GM23248 (cell line): Measurements from ENCODE around the gene KLHL36. TPM values are rescaled to one million over a fixed set of nuclear protein-coding genes. Genes with fewer than 3 reads are reported as not detected.

Experiments used
- DNase-seq: peaks from one replicate; pipeline ENCODE4 v3.0.0-alpha.2; 2015
- H2AFZ ChIP-seq: fragments of 200-600 bp; sonication (generic); 2 replicates; pipeline ENCODE4 v1.6.1; 2016; ENCODE audit warnings: antibody characterized with exemption
- H3F3A ChIP-seq: fragments of 200-600 bp; sonication (generic); 2 replicates; pipeline ENCODE4 v1.6.1; 2016; ENCODE audit warnings: mild to moderate bottlenecking, antibody characterized with exemption, mixed run types; ENCODE audit not compliant: insufficient read depth
- H3K27ac ChIP-seq: fragments of 200-600 bp; sonication (generic); 2 replicates; pipeline ENCODE4 v1.5.1; 2016; ENCODE audit warnings: mild to moderate bottlenecking
- H3K27me3 ChIP-seq: fragments of 200-600 bp; sonication (generic); replicated peaks from 2 replicates; pipeline ENCODE4 v1.6.1; 2016; ENCODE audit warnings: mild to moderate bottlenecking; ENCODE audit not compliant: insufficient read depth
- H3K36me3 ChIP-seq: fragments of 200-600 bp; sonication (generic); 2 replicates; pipeline ENCODE4 v1.6.1; 2016; ENCODE audit warnings: low read depth, mild to moderate bottlenecking
- H3K4me1 ChIP-seq: fragments of 200-600 bp; sonication (generic); 2 replicates; pipeline ENCODE4 v1.6.1; 2016; ENCODE audit warnings: mild to moderate bottlenecking; ENCODE audit not compliant: insufficient read depth
- H3K4me2 ChIP-seq: fragments of 200-600 bp; sonication (generic); one replicate; pipeline ENCODE4 v1.6.1; 2016; ENCODE audit warnings: mild to moderate bottlenecking; ENCODE audit not compliant: unreplicated experiment
- H3K4me3 ChIP-seq: fragments of 200-600 bp; sonication (generic); 2 replicates; pipeline ENCODE4 v1.5.1; 2016; ENCODE audit warnings: mild to moderate bottlenecking
- H3K79me2 ChIP-seq: fragments of 200-600 bp; sonication (generic); 2 replicates; pipeline ENCODE4 v1.6.1; 2016; ENCODE audit warnings: mild to moderate bottlenecking; ENCODE audit not compliant: insufficient read depth
- H3K9ac ChIP-seq: fragments of 200-600 bp; sonication (generic); 2 replicates; pipeline ENCODE4 v1.6.1; 2016; ENCODE audit warnings: mild to moderate bottlenecking
- H3K9me2 ChIP-seq: fragments of 200-600 bp; sonication (generic); 2 replicates; pipeline ENCODE4 v1.6.1; 2016; ENCODE audit warnings: mixed run types, mild to moderate bottlenecking, moderate library complexity; ENCODE audit not compliant: insufficient read depth
- H3K9me3 ChIP-seq: fragments of 200-600 bp; sonication (generic); one replicate; pipeline ENCODE4 v1.6.1; 2017; ENCODE audit warnings: low read depth
- H4K20me1 ChIP-seq: fragments of 200-600 bp; sonication (generic); 2 replicates; pipeline ENCODE4 v1.6.0; 2016; ENCODE audit not compliant: insufficient read depth
- EZH2 ChIP-seq: fragments of 200-600 bp; sonication (generic); IDR thresholded peaks from 2 replicates; pipeline ENCODE4 v1.6.1; 2018; ENCODE audit warnings: antibody characterized with exemption, mild to moderate bottlenecking; ENCODE audit not compliant: insufficient read depth, poor library complexity, severe bottlenecking
- EZH2phosphoT487 ChIP-seq: fragments of 200-600 bp; sonication (generic); IDR thresholded peaks from 2 replicates; pipeline ENCODE4 v1.6.1; 2018; ENCODE audit warnings: antibody characterized with exemption, moderate library complexity, mild to moderate bottlenecking, low read depth; ENCODE audit not compliant: insufficient read depth
- WGBS, 2 experiments: methylation state at CpG; one replicate each; pipeline ENCODE4 v1.1.6; 2015 to 2017; ENCODE audit warnings: low lambda C conversion rate in 2 of 2, low coverage in 1 of 2; ENCODE audit errors: missing lambda C conversion rate in 2 of 2; 5-methylcytosine and 5-hydroxymethylcytosine counted together
- in situ Hi-C: fragments of 300-500 bp; cut with MboI; formaldehyde crosslinking; loops from 2 replicates; pipeline ENCODE4 v1.15.0; 2020
- polyA plus RNA-seq: library from polyadenylated mRNA; unstranded; fragments of >200 nt; fragmentation: Nextera tagmentation; extraction: Ambion mirVana; gene quantifications from 2 replicates; pipeline ENCODE4 v1.2.1, GENCODE V29; 2016
- total RNA-seq: library from RNA; depleted of rRNA; stranded (reverse); fragments of >200 nt; shearing (Covaris generic); gene quantifications from 2 replicates; pipeline ENCODE4 v1.2.3, GENCODE V29; 2014

The KLHL36 gene
- total and polyA plus RNA-seq, 2 experiments from 2014 or later: 18.1 to 83.9 TPM

DNA sequence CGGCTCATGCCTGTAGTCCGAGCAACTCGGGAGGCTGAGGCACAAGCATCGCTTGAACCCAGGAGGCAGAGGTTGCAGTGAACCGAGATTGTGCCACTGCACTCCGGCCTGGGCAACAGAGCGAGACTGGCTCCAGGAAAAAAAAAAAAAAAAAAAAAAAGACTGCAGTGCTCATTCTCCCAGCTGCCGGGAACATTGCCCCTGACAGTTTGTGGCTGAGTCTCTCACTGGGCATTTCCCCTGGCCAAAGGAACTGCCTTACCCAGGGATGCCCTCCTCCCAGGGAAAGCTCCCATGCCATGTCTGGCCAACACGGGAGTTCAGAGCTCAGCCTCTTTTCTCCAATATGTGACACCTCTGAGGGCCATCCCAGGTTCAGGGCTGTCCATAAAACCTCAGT, 30.2 kb downstream of the KLHL36 start:
- no peaks in the 10 kb centered on the region for H3K9me3 ChIP-seq
- no peaks in the 10 kb centered on the region for H3K4me1 ChIP-seq
- WGBS, 2 experiments: 79 to 85% methylated on average over 8 to 9 of the region's 9 CpGs
- H3K36me3 ChIP-seq: no peaks in the 10 kb centered on the region
- no peak overlapping the region for H3K27ac ChIP-seq
- no peak overlapping the region for H2AFZ ChIP-seq
- no peak overlapping the region for H3K4me2 ChIP-seq
- no peaks in the 10 kb centered on the region for H4K20me1 ChIP-seq
- H3K4me3 ChIP-seq: no peak overlapping the region
- H3K9ac ChIP-seq: no peak overlapping the region
- no peaks in the 10 kb centered on the region for H3F3A ChIP-seq
- in situ Hi-C loops: no loop called here
- H3K9me2 ChIP-seq: no peaks in the 10 kb centered on the region
- TF ChIP-seq EZH2 (no peak), EZH2phosphoT487 (no peak)
- no peak for DNase-seq
- H3K27me3 ChIP-seq: 0 out of 2 replicates have a peak, but pooled peaks cover 3% of the 10 kb centered on the region
- H3K79me2 ChIP-seq: no peaks in the 10 kb centered on the region

GRCh38 chr16:84680165-84680842, 32.0 kb downstream of the KLHL36 start:
- H3K27me3 ChIP-seq: 0 out of 2 replicates have a peak, but pooled peaks cover 3% of the 10 kb centered on the region
- no peak overlapping the region for H2AFZ ChIP-seq
- H3F3A ChIP-seq: no peaks in the 10 kb centered on the region
- in situ Hi-C loops: no loop called here
- no peaks in the 10 kb centered on the region for H4K20me1 ChIP-seq
- DNase-seq: no peak
- no peak overlapping the region for H3K4me3 ChIP-seq
- H3K4me1 ChIP-seq: no peaks in the 10 kb centered on the region
- H3K79me2 ChIP-seq: no peaks in the 10 kb centered on the region
- no peaks in the 10 kb centered on the region for H3K36me3 ChIP-seq
- TF ChIP-seq EZH2: no peak
- no peak for TF ChIP-seq EZH2phosphoT487
- H3K4me2 ChIP-seq: no peak overlapping the region
- no peak overlapping the region for H3K9ac ChIP-seq
- no peaks in the 10 kb centered on the region for H3K9me3 ChIP-seq
- H3K27ac ChIP-seq: no peak overlapping the region
- WGBS, 2 experiments: 85% methylated on average over 10 of the region's 10 CpGs
- no peaks in the 10 kb centered on the region for H3K9me2 ChIP-seq

GRCh38 chr16:84680843-84681629, 32.7 kb downstream of the KLHL36 start:
- Histone ChIP-seq H3K79me2 (no peaks in the 10 kb centered on the region), H3K4me3 (no peak overlapping the region), H3K4me1 (no peaks in the 10 kb centered on the region), H3K9me3 (no peaks in the 10 kb centered on the region), H3K27ac (no peak overlapping the region), H2AFZ (no peak overlapping the region), H3F3A (no peaks in the 10 kb centered on the region), H3K9me2 (no peaks in the 10 kb centered on the region), H4K20me1 (no peaks in the 10 kb centered on the region), H3K27me3 (0 out of 2 replicates have a peak, but pooled peaks cover 3% of the 10 kb centered on the region), H3K36me3 (no peaks in the 10 kb centered on the region), H3K9ac (no peak overlapping the region), H3K4me2 (no peak overlapping the region)
- in situ Hi-C loops: no loop called here
- DNase-seq: no peak
- no peak for TF ChIP-seq EZH2
- TF ChIP-seq EZH2phosphoT487: no peak
- WGBS, 2 experiments: 84 to 94% methylated on average over 4 of the region's 4 CpGs

- 79 to 80% methylated on average over 15 of the region's 15 CpGs for WGBS, 2 experiments
- no peaks in the 10 kb centered on the region for H3K27me3 ChIP-seq
- in situ Hi-C loops: no loop called here
These were observed 35.6 kb downstream of the KLHL36 start for GRCh38 chr16:84683691-84684591.

More at GRCh38 chr16:84683691-84684591, 35.6 kb downstream of the KLHL36 start:
- no peaks in the 10 kb centered on the region for H3K79me2 ChIP-seq
- no peak overlapping the region for H3K9ac ChIP-seq
- H3K4me1 ChIP-seq: peaks cover 18% of the 10 kb centered on the region
- H4K20me1 ChIP-seq: no peaks in the 10 kb centered on the region
- no peak overlapping the region for H3K4me3 ChIP-seq
- H2AFZ ChIP-seq: no peak overlapping the region
- H3F3A ChIP-seq: peaks cover 23% of the 10 kb centered on the region
- no peak for DNase-seq
- no peaks in the 10 kb centered on the region for H3K36me3 ChIP-seq
- no peaks in the 10 kb centered on the region for H3K9me3 ChIP-seq
- no peak overlapping the region for H3K27ac ChIP-seq
- no peak overlapping the region for H3K4me2 ChIP-seq
- TF ChIP-seq EZH2phosphoT487 (no peak), EZH2 (no peak)
- no peaks in the 10 kb centered on the region for H3K9me2 ChIP-seq
